GM19468 (cell line): ENCODE data around the gene KLHL12.
"Not testable (repeated sequence)": the region's sequence is repeated elsewhere in the genome, so short reads cannot be mapped to it uniquely, and the experiment has no call there.

Source experiments
- ATAC-seq: cut with Tn5 transposase; IDR thresholded peaks from one replicate; pipeline ENCODE4 v1.9.1; 2021; ENCODE audit warnings: mild to moderate bottlenecking, moderate library complexity, moderate number of reproducible peaks; ENCODE audit not compliant: unreplicated experiment; ENCODE audit errors: extremely low read depth

Gene KLHL12

GRCh38 chr1:202952818-202953217 is 25.8 kb upstream of the KLHL12 start:
- ATAC-seq = no peak

- no peak for ATAC-seq
Observed at GRCh38 chr1:202952099-202952498, 25.1 kb upstream of the KLHL12 start.

DNA sequence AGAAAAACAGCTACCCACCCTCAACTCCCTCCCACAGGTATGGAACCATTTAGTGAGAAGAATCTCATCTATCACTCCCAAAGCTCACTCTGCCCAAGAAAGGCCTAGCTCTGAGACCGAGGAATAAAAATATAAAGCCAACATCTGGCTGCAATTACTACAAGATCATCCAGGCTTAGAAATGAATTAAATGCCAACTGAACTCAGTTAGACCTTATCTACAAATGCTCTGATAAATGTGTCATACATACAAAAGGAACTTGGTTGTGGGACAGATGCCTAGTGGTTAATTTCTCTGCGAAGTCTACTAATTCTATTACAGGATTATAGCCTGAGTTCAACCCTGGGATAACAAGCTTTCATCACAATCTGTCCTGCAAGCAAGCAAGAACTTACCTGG is 24.4 kb upstream of the KLHL12 start:
- ATAC-seq = no peak

DNA sequence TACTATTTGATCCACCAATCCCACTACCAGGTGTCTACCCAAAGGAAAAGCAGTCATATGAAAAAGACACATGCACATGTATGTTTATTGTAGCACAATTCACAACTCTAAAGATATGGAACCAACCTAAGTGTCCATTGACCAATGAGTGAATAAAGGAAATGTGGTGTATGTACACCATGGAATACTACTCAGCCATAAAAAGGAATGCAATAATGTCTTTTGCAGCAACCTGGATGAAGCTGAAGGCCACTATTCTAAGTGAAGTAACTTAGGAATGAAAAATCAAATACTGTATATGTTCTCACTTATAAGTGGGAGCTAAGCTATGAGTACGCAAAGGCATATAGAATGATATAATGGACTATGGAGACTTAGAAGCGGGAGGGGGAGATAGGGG is 18.4 kb upstream of the KLHL12 start:
- ATAC-seq = no peak

- no peak for ATAC-seq
Observed at GRCh38 chr1:202944438-202944921, 17.4 kb upstream of the KLHL12 start.

GRCh38 chr1:202942426-202942825 is 15.4 kb upstream of the KLHL12 start:
- no peak for ATAC-seq

- no peak for ATAC-seq
Observed at GRCh38 chr1:202941372-202941771, 14.3 kb upstream of the KLHL12 start.

GRCh38 chr1:202940561-202940960 is 13.5 kb upstream of the KLHL12 start:
- ATAC-seq = no peak

DNA sequence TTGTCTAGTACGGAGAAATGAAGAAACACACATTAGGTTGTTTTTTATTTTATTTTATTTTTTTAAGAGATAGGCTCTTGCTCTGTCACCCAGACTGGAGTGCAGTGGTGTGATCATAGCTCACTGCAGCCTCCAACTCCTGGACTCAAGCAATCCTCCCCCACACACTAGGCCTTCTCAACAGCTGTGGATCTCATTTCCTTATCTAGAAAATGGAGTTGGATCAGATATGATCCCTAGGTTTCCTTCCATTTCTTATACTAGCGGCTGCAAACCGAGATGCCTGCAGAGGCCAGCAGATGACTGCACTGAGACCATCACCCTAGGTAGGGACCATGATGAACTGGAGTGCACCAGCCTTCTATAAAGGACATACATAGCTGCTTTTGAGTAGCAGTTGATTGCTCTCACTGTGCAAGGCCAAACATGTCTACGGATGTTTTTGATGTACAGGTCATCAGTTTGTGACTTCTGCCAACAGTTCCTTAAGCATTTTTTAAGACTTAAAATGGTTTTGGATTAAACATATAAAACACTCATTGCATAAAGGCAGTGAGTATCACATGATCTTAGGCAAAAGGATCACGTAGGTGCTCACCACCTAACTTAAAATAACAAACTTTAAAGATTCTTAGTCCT is 11.4 kb upstream of the KLHL12 start:
- ATAC-seq = no peak

- not testable (repeated sequence) for ATAC-seq
Observed at GRCh38 chr1:202936409-202936808, 9.4 kb upstream of the KLHL12 start.

DNA sequence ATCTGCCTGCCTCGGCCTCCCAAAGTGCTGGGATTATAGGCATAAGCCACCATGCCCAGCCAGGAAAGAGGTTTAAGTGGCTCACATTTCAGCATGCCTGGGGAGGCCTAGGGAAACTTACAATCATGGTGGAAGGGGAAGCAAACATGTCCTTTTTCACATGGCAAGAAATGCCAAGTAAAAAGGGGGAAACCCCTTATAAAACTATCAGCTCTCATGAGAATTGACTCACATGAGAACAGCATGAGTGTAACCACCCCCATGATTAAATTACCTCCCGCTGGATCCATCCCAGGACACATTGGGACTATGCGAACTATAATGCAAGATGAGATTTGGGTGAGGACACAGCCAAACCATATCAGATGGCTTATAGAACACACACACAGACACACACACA is 8.8 kb upstream of the KLHL12 start:
- ATAC-seq = no peak

DNA sequence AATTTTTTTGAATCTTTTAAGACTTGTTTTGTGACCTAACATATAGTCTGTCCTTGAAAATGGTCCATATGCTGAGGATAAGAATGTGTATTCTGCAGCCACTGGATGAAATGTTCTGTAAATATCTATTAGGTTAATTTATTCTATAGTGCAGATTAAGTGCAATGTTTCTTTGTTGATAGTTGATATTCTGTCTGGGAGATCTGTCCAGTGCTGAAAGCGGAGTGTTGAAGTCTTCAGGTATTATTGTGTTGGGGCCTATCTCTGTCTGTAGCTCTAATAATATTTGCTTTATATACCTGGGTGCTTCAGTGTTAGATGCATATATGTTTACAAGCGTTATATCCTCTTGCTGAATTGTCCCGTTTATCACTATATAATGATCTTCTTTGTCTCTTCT is 7.7 kb upstream of the KLHL12 start:
- no peak for ATAC-seq

- no peak for ATAC-seq
Observed at GRCh38 chr1:202932476-202932875, 5.4 kb upstream of the KLHL12 start.

DNA sequence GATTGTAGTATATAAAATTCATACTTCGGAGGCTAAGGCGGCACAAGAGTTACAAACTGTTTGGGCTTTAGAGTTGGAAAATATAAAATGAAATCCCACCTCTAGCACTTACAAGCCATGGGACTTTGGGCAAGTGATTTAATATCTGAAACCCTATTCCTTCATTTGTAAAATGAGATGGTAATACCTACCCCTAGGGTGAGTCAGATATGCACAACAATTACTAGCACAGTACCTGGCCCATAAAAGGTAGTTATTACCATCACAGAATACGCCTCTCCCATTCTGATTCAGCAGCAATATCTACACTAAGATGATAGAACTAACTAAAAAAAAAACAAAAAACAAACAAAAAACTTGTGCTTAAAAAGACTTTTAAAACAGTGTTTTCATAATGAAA is 3.5 kb downstream of the KLHL12 start:
- no peak for ATAC-seq

DNA sequence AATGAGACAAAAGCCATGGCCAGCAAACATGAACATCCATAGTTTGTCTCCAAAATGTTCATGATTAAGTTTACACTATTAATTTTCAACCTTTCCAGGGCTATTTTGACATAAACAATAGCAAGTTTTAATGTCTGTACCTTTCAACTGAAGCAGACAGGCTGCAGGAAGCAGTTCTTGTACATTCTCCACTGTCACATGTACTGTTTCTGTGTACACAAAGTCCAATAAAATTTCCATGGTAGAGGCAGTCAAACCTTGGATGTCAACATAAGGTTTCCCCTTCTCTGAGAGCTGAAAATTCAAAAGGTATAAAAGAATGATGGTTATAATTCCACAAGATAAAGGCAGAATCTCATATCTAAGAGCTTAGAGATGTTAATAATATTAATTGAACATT is 7.4 kb downstream of the KLHL12 start:
- ATAC-seq = no peak

DNA sequence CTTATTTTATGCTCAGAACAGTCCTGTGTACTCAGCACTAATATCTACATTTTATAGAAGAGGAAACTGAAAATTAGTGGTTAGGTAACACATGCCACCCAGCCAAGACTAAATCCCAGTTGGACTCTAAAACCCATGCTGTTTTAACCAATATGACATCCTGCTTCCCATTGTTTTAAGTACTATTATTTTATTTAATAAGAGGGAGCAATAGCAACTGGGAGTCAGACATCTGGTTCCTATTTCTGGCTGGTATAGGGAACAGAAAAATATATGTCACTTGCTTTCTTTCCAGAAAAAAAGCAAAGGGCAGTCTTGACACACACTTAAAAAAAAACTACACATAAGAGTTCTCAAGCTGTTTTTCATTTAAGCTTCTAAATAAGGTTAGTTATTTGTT is 11.9 kb downstream of the KLHL12 start:
- no peak for ATAC-seq

GRCh38 chr1:202912476-202912875 is 14.6 kb downstream of the KLHL12 start:
- ATAC-seq = not testable (repeated sequence)

GRCh38 chr1:202909494-202909893 is 17.5 kb downstream of the KLHL12 start:
- ATAC-seq = no peak

GRCh38 chr1:202908998-202909397 is 18.0 kb downstream of the KLHL12 start:
- ATAC-seq = no peak

DNA sequence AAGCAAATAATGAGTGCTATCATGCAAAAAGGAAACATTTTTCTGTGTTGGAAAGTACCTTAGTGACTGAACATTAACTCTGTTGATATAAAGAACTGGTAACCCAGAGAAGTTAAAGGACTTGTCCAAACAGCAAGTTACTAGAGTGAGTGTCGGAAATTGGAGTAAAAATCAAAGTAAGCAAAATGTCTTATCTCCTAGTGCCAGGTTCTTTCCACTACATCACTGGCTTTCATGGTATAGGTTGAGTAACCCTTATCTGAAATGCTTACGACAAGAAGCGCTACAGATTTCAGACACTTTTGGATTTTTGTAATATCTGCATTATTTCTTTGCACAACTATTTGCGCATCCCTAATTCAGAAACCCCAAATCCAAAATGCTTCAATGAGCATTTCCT is 21.7 kb downstream of the KLHL12 start:
- ATAC-seq = no peak

DNA sequence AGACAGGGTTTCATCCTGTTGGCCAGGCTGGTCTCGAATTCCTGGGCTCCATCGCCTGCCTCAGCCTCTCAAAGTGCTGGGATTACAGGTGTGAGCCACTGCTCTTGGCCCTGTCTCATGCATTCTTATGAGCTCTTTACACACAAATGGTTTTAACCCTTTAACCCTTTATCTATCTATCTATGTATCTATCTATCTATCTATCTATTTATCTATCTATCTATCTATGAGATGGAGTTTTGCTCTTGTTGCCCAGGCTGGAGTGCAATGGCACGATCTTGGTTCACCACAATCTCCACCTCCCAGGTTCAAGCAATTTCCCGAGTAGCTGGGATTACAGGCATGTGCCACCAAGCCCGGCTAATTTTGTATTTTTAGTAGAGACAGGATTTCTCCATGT is 23.2 kb downstream of the KLHL12 start:
- ATAC-seq = not testable (repeated sequence)

GRCh38 chr1:202901555-202901954 is 25.5 kb downstream of the KLHL12 start:
- ATAC-seq = no peak

- no peak for ATAC-seq
Observed at GRCh38 chr1:202892501-202892900, 34.5 kb downstream of the KLHL12 start.
